Smooth muscle cell (in vitro differentiated cells): ENCODE measurements around the gene SUN1. TPM values are rescaled to one million over a fixed set of nuclear protein-coding genes. Genes with fewer than 3 reads are reported as not detected.

Source experiments
- DNase-seq: peaks from one replicate; lab custom pipeline; 2025; ENCODE audit not compliant: unreplicated experiment; lab: John Stamatoyannopoulos, UW
- H2AFZ ChIP-seq: fragments of 200-600 bp; sonication (generic); 2 replicates; pipeline ENCODE4 v1.6.0; 2016; ENCODE audit warnings: antibody characterized with exemption, low read depth, mild to moderate bottlenecking
- H3F3A ChIP-seq: fragments of 200-600 bp; sonication (generic); 2 replicates; pipeline ENCODE4 v1.6.0; 2017; ENCODE audit warnings: antibody characterized with exemption, low read depth
- H3K27ac ChIP-seq: fragments of 200-600 bp; sonication (generic); 2 replicates; pipeline ENCODE4 v1.5.1; 2016; ENCODE audit warnings: low read depth, mild to moderate bottlenecking
- H3K27me3 ChIP-seq: fragments of 200-600 bp; sonication (generic); 2 replicates; pipeline ENCODE4 v1.6.1; 2016; ENCODE audit warnings: low read depth, mild to moderate bottlenecking
- H3K36me3 ChIP-seq: fragments of 200-600 bp; sonication (generic); 2 replicates; pipeline ENCODE4 v1.5.1; 2016; ENCODE audit warnings: low read depth
- H3K4me1 ChIP-seq: fragments of 200-600 bp; sonication (generic); 2 replicates; pipeline ENCODE4 v1.5.1; 2016; ENCODE audit warnings: low read depth
- H3K4me2 ChIP-seq: fragments of 200-600 bp; sonication (generic); 2 replicates; pipeline ENCODE4 v1.6.0; 2016; ENCODE audit warnings: mild to moderate bottlenecking
- H3K4me3 ChIP-seq: fragments of 200-600 bp; sonication (generic); 2 replicates; pipeline ENCODE4 v1.5.1; 2016; ENCODE audit warnings: mild to moderate bottlenecking
- H3K79me2 ChIP-seq: fragments of 200-600 bp; sonication (generic); 2 replicates; pipeline ENCODE4 v1.6.0; 2016; ENCODE audit warnings: low read depth, mild to moderate bottlenecking
- H3K9ac ChIP-seq: fragments of 200-600 bp; sonication (generic); 2 replicates; pipeline ENCODE4 v1.6.0; 2016; ENCODE audit warnings: low read depth
- H3K9me3 ChIP-seq: fragments of 200-600 bp; sonication (generic); replicated peaks from 2 replicates; pipeline ENCODE4 v1.5.1; 2016; ENCODE audit warnings: low read depth
- H4K20me1 ChIP-seq: fragments of 200-600 bp; sonication (generic); 2 replicates; pipeline ENCODE4 v1.6.0; 2016; ENCODE audit warnings: low read depth
- WGBS: methylation state at CpG from one replicate; pipeline ENCODE4 v1.1.7; 2016; ENCODE audit warnings: low lambda C conversion rate; 5-methylcytosine and 5-hydroxymethylcytosine counted together
- polyA plus RNA-seq: library from polyadenylated mRNA; unstranded; fragments of >200 nt; fragmentation: Nextera tagmentation; extraction: Ambion mirVana; gene quantifications from 2 replicates; pipeline ENCODE4 v1.2.1, GENCODE V29; 2016
- total RNA-seq: library from RNA; depleted of rRNA; stranded (reverse); fragments of >200 nt; gene quantifications from 2 replicates; pipeline ENCODE4 v1.2.3, GENCODE V29; 2014
- TF ChIP-seq, protein P1 (sequence below): fragments of 200-600 bp; sonication (generic); IDR thresholded peaks from 2 replicates; pipeline ENCODE4 v1.5.1; 2017; ENCODE audit warnings: borderline replicate concordance, mild to moderate bottlenecking, antibody characterized with exemption; ENCODE audit not compliant: insufficient read depth, poor library complexity, severe bottlenecking

Gene SUN1
- total and polyA plus RNA-seq, 2 experiments from 2014 or later = 50.7 to 90.3 TPM

DNA sequence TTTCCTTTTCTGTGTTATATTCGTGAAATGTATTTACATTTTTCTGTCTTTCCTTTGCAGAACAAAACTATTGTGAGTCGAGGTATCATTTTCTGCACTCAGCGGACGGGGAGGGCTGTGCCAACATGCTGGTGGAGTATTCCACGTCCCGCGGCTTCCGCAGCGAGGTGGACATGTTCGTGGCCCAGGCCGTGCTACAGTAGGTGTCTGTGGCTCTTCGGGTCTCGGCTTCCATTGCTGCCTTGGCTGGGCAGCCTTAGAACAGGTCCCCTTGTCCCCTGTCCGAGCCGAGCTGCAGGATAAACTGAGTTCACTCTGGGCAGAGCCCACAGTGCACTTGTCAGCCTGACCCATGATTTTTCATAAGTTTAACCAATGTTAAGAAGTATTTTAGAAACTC is 58.6 kb downstream of the SUN1 start:
- Histone ChIP-seq H3K4me3 (no peak overlapping the region), H3K27ac (no peak overlapping the region), H3K4me2 (no peak overlapping the region), H3K36me3 (no peaks in the 10 kb centered on the region), H3F3A (no peaks in the 10 kb centered on the region), H2AFZ (no peak overlapping the region), H3K79me2 (peaks cover 2% of the 10 kb centered on the region), H3K27me3 (no peaks in the 10 kb centered on the region), H3K4me1 (no peaks in the 10 kb centered on the region), H3K9me3 (no peaks in the 10 kb centered on the region), H3K9ac (no peak overlapping the region), H4K20me1 (peaks cover 36% of the 10 kb centered on the region)
- 98% methylated on average over 15 of the region's 15 CpGs for WGBS
- TF ChIP-seq, protein P1, sequence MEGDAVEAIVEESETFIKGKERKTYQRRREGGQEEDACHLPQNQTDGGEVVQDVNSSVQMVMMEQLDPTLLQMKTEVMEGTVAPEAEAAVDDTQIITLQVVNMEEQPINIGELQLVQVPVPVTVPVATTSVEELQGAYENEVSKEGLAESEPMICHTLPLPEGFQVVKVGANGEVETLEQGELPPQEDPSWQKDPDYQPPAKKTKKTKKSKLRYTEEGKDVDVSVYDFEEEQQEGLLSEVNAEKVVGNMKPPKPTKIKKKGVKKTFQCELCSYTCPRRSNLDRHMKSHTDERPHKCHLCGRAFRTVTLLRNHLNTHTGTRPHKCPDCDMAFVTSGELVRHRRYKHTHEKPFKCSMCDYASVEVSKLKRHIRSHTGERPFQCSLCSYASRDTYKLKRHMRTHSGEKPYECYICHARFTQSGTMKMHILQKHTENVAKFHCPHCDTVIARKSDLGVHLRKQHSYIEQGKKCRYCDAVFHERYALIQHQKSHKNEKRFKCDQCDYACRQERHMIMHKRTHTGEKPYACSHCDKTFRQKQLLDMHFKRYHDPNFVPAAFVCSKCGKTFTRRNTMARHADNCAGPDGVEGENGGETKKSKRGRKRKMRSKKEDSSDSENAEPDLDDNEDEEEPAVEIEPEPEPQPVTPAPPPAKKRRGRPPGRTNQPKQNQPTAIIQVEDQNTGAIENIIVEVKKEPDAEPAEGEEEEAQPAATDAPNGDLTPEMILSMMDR = no peak
- DNase-seq = no peak

DNA sequence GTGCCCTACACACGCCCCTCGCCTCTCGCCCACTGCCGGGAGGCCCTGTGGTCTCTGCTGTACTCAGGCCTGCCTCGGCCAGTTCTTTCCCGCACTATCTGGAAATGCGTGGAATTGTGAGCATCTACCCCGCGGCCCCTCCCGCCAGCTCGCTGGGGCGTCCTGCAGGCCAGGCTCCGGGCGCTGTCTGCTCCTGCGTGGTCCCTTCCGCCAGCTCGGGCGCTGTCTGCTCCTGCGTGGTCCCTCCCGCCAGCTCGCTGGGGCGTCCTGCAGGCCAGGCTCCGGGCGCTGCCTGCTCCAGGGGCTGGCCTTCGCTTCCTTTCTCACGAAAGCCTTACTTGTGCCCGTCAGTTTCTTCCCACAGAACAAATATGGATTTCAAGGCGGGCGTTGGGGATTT is 59.0 kb downstream of the SUN1 start:
- H3K27me3 ChIP-seq = no peaks in the 10 kb centered on the region
- 96% methylated on average over 29 of the region's 29 CpGs for WGBS
- no peak overlapping the region for H3K9ac ChIP-seq
- no peaks in the 10 kb centered on the region for H3K36me3 ChIP-seq
- H4K20me1 ChIP-seq = peaks cover 32% of the 10 kb centered on the region
- no peaks in the 10 kb centered on the region for H3K9me3 ChIP-seq
- no peak overlapping the region for H3K4me3 ChIP-seq
- no peaks in the 10 kb centered on the region for H3K79me2 ChIP-seq
- no peak for DNase-seq
- H3F3A ChIP-seq = no peaks in the 10 kb centered on the region
- H3K4me1 ChIP-seq = no peaks in the 10 kb centered on the region
- no peak overlapping the region for H2AFZ ChIP-seq
- H3K27ac ChIP-seq = no peak overlapping the region
- no peak overlapping the region for H3K4me2 ChIP-seq
- TF ChIP-seq, protein P1 = no peak

DNA sequence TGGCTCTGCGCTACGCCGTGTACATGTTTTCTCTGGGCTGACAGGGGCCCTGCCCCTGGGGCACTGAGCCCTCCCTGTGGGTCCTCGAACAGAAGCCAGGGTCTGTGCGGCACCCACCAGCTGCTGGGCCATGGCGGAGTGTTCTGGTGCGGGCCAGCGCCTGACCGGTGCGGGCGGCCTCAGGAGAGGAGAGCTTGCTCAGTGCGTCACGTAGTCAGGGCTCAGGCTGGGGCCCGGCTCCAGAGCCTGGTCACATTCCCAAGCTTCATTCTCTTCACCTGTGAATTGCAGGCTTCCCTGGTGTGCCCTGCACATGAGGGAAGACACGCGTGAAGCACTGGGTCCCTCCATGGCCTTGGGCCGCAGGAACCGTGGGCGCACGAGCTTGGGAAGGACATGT is 59.5 kb downstream of the SUN1 start:
- H3K79me2 ChIP-seq = no peaks in the 10 kb centered on the region
- H3K4me3 ChIP-seq = no peak overlapping the region
- 99% methylated on average over 18 of the region's 20 CpGs for WGBS
- no peak overlapping the region for H2AFZ ChIP-seq
- peaks cover 27% of the 10 kb centered on the region for H4K20me1 ChIP-seq
- H3K36me3 ChIP-seq = no peaks in the 10 kb centered on the region
- H3K4me2 ChIP-seq = no peak overlapping the region
- no peak overlapping the region for H3K9ac ChIP-seq
- H3K9me3 ChIP-seq = no peaks in the 10 kb centered on the region
- no peak overlapping the region for H3K27ac ChIP-seq
- DNase-seq = no peak
- no peaks in the 10 kb centered on the region for H3K4me1 ChIP-seq
- TF ChIP-seq, protein P1 = no peak
- H3F3A ChIP-seq = no peaks in the 10 kb centered on the region
- no peaks in the 10 kb centered on the region for H3K27me3 ChIP-seq
